SK-N-SH (cell line): Measurements from ENCODE around the gene SLCO2A1.

Experiments used
- CHD2 ChIP-seq: fragments of 150-350 bp; IDR thresholded peaks from 2 replicates; pipeline ENCODE4 v1.6.1; 2018; ENCODE audit warnings: low read length; ENCODE audit not compliant: partially characterized antibody
- MXI1 ChIP-seq: IDR thresholded peaks from 2 replicates; pipeline ENCODE4 v1.6.1; 2012; ENCODE audit warnings: mild to moderate bottlenecking, low read depth, low read length, improper control_type of control experiment
- POLR2AphosphoS5 ChIP-seq: IDR thresholded peaks from 2 replicates; pipeline ENCODE4 v1.6.1; 2012; ENCODE audit warnings: low read depth, low read length
- SMC3 ChIP-seq: IDR thresholded peaks from 2 replicates; pipeline ENCODE4 v1.6.1; 2012; ENCODE audit warnings: low read depth, low read length, improper control_type of control experiment
- TAF1 ChIP-seq: IDR thresholded peaks from 2 replicates; pipeline ENCODE4 v1.6.1; 2012; ENCODE audit warnings: low read depth, mild to moderate bottlenecking, low read length, moderate library complexity, borderline replicate concordance
- TF ChIP-seq, protein P1 (sequence below): fragments of 200-600 bp; sonication (generic); IDR thresholded peaks from 2 replicates; pipeline ENCODE4 v1.6.1; 2017; ENCODE audit warnings: antibody characterized with exemption, mild to moderate bottlenecking, moderate library complexity
- TF ChIP-seq, protein P2 (sequence below): IDR thresholded peaks from 2 replicates; pipeline ENCODE4 v1.4.0; 2012; ENCODE audit warnings: low read depth, borderline replicate concordance

DNA sequence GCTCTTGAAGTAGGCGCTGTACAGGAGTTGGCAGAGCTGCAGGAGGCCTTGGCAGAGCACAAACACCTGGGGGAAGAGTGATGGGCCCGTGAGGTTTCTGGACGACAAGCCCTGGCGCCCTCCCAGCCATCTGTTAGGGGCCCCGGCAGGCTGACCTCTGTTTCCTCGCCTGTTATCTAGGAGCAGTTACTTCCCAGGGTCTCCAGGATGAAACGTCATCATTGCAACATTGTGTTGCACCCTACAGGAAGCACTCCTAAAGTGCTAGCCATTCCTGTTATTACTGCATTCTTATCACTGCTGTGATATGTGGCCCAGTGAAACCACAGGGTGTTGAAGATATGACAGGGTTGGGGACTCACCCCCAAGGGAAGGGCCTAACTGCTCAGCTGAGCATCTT lies 50.2 kb downstream of the SLCO2A1 start:
- TF ChIP-seq, protein P1, sequence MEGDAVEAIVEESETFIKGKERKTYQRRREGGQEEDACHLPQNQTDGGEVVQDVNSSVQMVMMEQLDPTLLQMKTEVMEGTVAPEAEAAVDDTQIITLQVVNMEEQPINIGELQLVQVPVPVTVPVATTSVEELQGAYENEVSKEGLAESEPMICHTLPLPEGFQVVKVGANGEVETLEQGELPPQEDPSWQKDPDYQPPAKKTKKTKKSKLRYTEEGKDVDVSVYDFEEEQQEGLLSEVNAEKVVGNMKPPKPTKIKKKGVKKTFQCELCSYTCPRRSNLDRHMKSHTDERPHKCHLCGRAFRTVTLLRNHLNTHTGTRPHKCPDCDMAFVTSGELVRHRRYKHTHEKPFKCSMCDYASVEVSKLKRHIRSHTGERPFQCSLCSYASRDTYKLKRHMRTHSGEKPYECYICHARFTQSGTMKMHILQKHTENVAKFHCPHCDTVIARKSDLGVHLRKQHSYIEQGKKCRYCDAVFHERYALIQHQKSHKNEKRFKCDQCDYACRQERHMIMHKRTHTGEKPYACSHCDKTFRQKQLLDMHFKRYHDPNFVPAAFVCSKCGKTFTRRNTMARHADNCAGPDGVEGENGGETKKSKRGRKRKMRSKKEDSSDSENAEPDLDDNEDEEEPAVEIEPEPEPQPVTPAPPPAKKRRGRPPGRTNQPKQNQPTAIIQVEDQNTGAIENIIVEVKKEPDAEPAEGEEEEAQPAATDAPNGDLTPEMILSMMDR = no peak
- TF ChIP-seq SMC3 (no peak), POLR2AphosphoS5 (no peak), TAF1 (no peak), MXI1 (no peak), CHD2 (no peak)
- TF ChIP-seq, protein P2, sequence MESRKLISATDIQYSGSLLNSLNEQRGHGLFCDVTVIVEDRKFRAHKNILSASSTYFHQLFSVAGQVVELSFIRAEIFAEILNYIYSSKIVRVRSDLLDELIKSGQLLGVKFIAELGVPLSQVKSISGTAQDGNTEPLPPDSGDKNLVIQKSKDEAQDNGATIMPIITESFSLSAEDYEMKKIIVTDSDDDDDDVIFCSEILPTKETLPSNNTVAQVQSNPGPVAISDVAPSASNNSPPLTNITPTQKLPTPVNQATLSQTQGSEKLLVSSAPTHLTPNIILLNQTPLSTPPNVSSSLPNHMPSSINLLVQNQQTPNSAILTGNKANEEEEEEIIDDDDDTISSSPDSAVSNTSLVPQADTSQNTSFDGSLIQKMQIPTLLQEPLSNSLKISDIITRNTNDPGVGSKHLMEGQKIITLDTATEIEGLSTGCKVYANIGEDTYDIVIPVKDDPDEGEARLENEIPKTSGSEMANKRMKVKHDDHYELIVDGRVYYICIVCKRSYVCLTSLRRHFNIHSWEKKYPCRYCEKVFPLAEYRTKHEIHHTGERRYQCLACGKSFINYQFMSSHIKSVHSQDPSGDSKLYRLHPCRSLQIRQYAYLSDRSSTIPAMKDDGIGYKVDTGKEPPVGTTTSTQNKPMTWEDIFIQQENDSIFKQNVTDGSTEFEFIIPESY = no peak
